Measurements from ENCODE around the gene SCNN1B.
"Not testable (repeated sequence)": the region's sequence is repeated elsewhere in the genome, so short reads cannot be mapped to it uniquely, and the experiment has no call there.

SCNN1B gene

GRCh38 chr16:23302045-23302956 lies at the start of gene SCNN1B:
Gene SCNN1B, plus strand, starts transcription at chr16:23302302. Its CDS starts 46,298 bp downstream, at chr16:23348600.
- no peak for DNase-seq (ENCODE audit: low read depth)

GRCh38 chr16:23252310-23252709 lies 49.8 kb upstream of the SCNN1B start:
- no peak for DNase-seq (ENCODE audit: low read depth)

GRCh38 chr16:23253650-23254049 lies 48.5 kb upstream of the SCNN1B start:
- not testable (repeated sequence) for DNase-seq (ENCODE audit: low read depth)

GRCh38 chr16:23254338-23254737 lies 47.8 kb upstream of the SCNN1B start:
- no peak for DNase-seq (ENCODE audit: low read depth)

GRCh38 chr16:23255000-23255399 lies 47.1 kb upstream of the SCNN1B start:
- DNase-seq (ENCODE audit: low read depth) = no peak

GRCh38 chr16:23256440-23256839 lies 45.7 kb upstream of the SCNN1B start:
- DNase-seq (ENCODE audit: low read depth) = no peak

- DNase-seq (ENCODE audit: low read depth) = no peak
Measured at GRCh38 chr16:23257682-23258081, 44.4 kb upstream of the SCNN1B start.

- DNase-seq (ENCODE audit: low read depth) = no peak
Measured at GRCh38 chr16:23258919-23259237, 43.2 kb upstream of the SCNN1B start.

GRCh38 chr16:23267647-23268046 lies 34.5 kb upstream of the SCNN1B start:
- no peak for DNase-seq (ENCODE audit: low read depth)

- no peak for DNase-seq (ENCODE audit: low read depth)
Measured at GRCh38 chr16:23268561-23268960, 33.5 kb upstream of the SCNN1B start.

- DNase-seq (ENCODE audit: low read depth) = no peak
Measured at GRCh38 chr16:23269248-23269953, 32.7 kb upstream of the SCNN1B start.

GRCh38 chr16:23270654-23271053 lies 31.4 kb upstream of the SCNN1B start:
- no peak for DNase-seq (ENCODE audit: low read depth)

GRCh38 chr16:23274968-23275367 lies 27.1 kb upstream of the SCNN1B start:
- DNase-seq (ENCODE audit: low read depth) = no peak

- DNase-seq (ENCODE audit: low read depth) = no peak
Measured at GRCh38 chr16:23276821-23277220, 25.3 kb upstream of the SCNN1B start.

- DNase-seq (ENCODE audit: low read depth) = no peak
Measured at GRCh38 chr16:23278031-23278430, 24.1 kb upstream of the SCNN1B start.

GRCh38 chr16:23279721-23280153 lies 22.4 kb upstream of the SCNN1B start:
- DNase-seq (ENCODE audit: low read depth) = no peak

GRCh38 chr16:23280483-23280967 lies 21.6 kb upstream of the SCNN1B start:
- DNase-seq (ENCODE audit: low read depth) = no peak

GRCh38 chr16:23282568-23282967 lies 19.5 kb upstream of the SCNN1B start:
- DNase-seq (ENCODE audit: low read depth) = no peak

- DNase-seq (ENCODE audit: low read depth) = no peak
Measured at GRCh38 chr16:23283571-23283970, 18.5 kb upstream of the SCNN1B start.

GRCh38 chr16:23284584-23284983 lies 17.5 kb upstream of the SCNN1B start:
- DNase-seq (ENCODE audit: low read depth) = no peak

GRCh38 chr16:23286131-23286532 lies 16.0 kb upstream of the SCNN1B start:
- no peak for DNase-seq (ENCODE audit: low read depth)

GRCh38 chr16:23288209-23288608 lies 13.9 kb upstream of the SCNN1B start:
- no peak for DNase-seq (ENCODE audit: low read depth)

Measured in activated T-cell treated with anti-CD3 and anti-CD28 coated beads for 24 hours (primary cell).